Osteoblast (primary cell): Measurements from ENCODE around the gene AKAP5. TPM values are rescaled to one million over a fixed set of nuclear protein-coding genes. Genes with fewer than 3 reads are reported as not detected.
A peak's percentile ranks its signal among the peaks of the same experiment; 100 is the strongest.

Experiments
- DNase-seq: peaks from one replicate; pipeline ENCODE4 v3.0.0; 2011; ENCODE audit warnings: low spot score, mixed read lengths; ENCODE audit not compliant: insufficient read length; ENCODE audit errors: missing footprints
- H2AFZ ChIP-seq: 2 replicates; pipeline ENCODE4 v1.6.0; 2011; ENCODE audit warnings: mild to moderate bottlenecking, low read length
- H3K27ac ChIP-seq: 2 replicates; pipeline ENCODE4 v1.5.1; 2011; ENCODE audit warnings: mild to moderate bottlenecking, low read depth, low read length, moderate library complexity
- H3K27me3 ChIP-seq: 2 replicates; pipeline ENCODE4 v1.6.0; 2012; ENCODE audit warnings: mild to moderate bottlenecking, control low read depth, inconsistent platforms, low read length, moderate library complexity; ENCODE audit not compliant: insufficient read depth
- H3K36me3 ChIP-seq: 2 replicates; pipeline ENCODE4 v1.5.1; 2011; ENCODE audit warnings: mild to moderate bottlenecking, low read length, control low read depth, moderate library complexity; ENCODE audit not compliant: insufficient read depth
- H3K4me1 ChIP-seq: 2 replicates; pipeline ENCODE4 v1.5.1; 2011; ENCODE audit warnings: mild to moderate bottlenecking, low read length, control low read depth, moderate library complexity; ENCODE audit not compliant: insufficient read depth
- H3K4me2 ChIP-seq: 2 replicates; pipeline ENCODE4 v1.6.0; 2011; ENCODE audit warnings: mild to moderate bottlenecking, low read length; ENCODE audit not compliant: insufficient read depth
- H3K4me3 ChIP-seq: fragments of 200-600 bp; sonication (generic); 3 replicates; pipeline ENCODE4 v1.5.1; 2012; ENCODE audit warnings: mild to moderate bottlenecking, low read length, inconsistent platforms; ENCODE audit not compliant: insufficient read depth
- H3K79me2 ChIP-seq: 2 replicates; pipeline ENCODE4 v1.6.0; 2012; ENCODE audit warnings: mild to moderate bottlenecking, low read length, control low read depth, inconsistent platforms; ENCODE audit not compliant: insufficient read depth
- H3K9me3 ChIP-seq: 2 replicates; pipeline ENCODE4 v1.5.1; 2011; ENCODE audit warnings: low read depth, low read length, control low read depth
- H4K20me1 ChIP-seq: 2 replicates; pipeline ENCODE4 v1.6.0; 2012; ENCODE audit warnings: mild to moderate bottlenecking, low read length, control low read depth; ENCODE audit not compliant: insufficient read depth
- CTCF ChIP-seq: IDR thresholded peaks from 2 replicates; pipeline ENCODE4 v1.5.1; 2011; ENCODE audit warnings: mild to moderate bottlenecking, low read depth, low read length, moderate library complexity; ENCODE audit errors: extremely low read depth
- total RNA-seq: library from RNA; depleted of rRNA; stranded (reverse); fragments of >200 nt; gene quantifications from 2 replicates; pipeline ENCODE4 v1.2.3, GENCODE V29; 2012

Gene AKAP5
- total RNA-seq, 1 donor = 1.1 TPM

DNA sequence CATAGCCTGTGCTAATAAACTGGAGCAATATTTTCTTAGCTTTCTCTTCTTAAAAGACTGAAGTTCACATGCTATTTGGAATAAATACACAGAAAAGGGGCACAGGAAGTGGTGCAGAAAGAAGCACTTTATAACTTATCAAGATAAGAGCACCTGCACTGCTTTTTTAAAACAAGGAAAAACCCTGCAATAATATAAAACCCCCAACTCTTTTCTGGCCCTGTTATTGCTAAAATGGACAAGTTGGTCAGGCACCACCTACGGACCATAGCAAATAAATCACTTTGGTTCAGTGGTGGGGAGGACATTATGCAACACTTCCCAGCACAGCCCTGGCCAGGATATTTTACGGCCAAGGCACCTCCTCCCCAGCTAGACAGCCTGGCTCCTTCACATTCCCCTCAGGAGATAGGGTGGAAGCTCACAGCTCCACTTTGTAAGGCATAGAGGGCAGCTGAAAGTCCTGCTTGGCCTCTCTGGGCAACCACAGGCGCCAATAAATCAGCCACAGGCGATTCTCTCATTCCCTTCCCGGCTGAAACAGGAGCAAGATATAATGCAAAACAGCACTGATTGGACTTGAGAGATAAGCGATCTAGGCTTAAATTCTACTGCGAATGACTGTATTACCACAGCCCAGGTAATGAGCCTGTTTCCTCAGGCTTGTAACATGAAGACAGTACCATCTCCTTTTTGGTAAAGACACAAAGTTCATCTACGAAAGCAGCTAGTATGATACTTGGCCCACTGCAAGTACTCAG lies 36.3 kb downstream of the AKAP5 start:
- Histone ChIP-seq H3K4me3 (peak overlapping the region; percentile 88), H3K27me3 (no peaks in the 10 kb centered on the region), H4K20me1 (peaks cover 12% of the 10 kb centered on the region), H3K36me3 (peaks cover 2% of the 10 kb centered on the region), H3K79me2 (peaks cover 61% of the 10 kb centered on the region), H3K4me2 (peak overlapping the region; percentile 97), H3K27ac (peak overlapping the region; percentile 89), H3K4me1 (peaks cover 25% of the 10 kb centered on the region), H2AFZ (peak overlapping the region; percentile 20), H3K9me3 (no peaks in the 10 kb centered on the region)
- no peak for TF ChIP-seq CTCF
- peak; percentile 85 for DNase-seq

DNA sequence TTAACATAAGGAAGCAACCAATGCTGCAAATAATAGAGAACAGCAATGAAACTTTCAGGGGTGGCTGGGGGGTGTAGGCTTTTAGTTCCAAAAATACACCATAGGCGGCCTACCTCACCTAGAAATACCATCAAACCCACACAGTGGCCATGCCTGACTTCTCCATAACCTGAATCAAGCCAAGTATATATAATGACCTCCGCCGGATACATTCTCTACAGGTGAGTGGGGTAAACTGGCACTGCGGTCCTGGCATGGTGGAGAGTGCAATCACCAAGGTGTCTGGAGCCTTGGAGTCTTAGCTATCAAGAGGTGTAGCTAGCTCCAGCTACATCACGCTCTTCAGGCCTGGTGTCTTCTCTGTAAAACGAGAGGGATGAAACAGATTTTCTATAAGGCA lies 37.2 kb downstream of the AKAP5 start:
- Histone ChIP-seq H3K27ac (peak overlapping the region; percentile 89), H3K36me3 (peaks cover 2% of the 10 kb centered on the region), H3K4me3 (peak overlapping the region; percentile 88), H4K20me1 (peaks cover 21% of the 10 kb centered on the region), H3K4me1 (peaks cover 34% of the 10 kb centered on the region), H3K9me3 (no peaks in the 10 kb centered on the region), H3K79me2 (peaks cover 67% of the 10 kb centered on the region), H2AFZ (peak overlapping the region; percentile 85), H3K27me3 (no peaks in the 10 kb centered on the region), H3K4me2 (peak overlapping the region; percentile 97)
- DNase-seq = no peak
- TF ChIP-seq CTCF = no peak

- H3K27ac ChIP-seq = peak overlapping the region; percentile 89
- no peak for TF ChIP-seq CTCF
- peaks cover 26% of the 10 kb centered on the region for H4K20me1 ChIP-seq
- H2AFZ ChIP-seq = peak overlapping the region; percentile 85
- peaks cover 39% of the 10 kb centered on the region for H3K4me1 ChIP-seq
- H3K9me3 ChIP-seq = no peaks in the 10 kb centered on the region
- peak; percentile 64 for DNase-seq
- peaks cover 68% of the 10 kb centered on the region for H3K79me2 ChIP-seq
- H3K27me3 ChIP-seq = no peaks in the 10 kb centered on the region
- peak overlapping the region; percentile 97 for H3K4me2 ChIP-seq
- H3K36me3 ChIP-seq = peaks cover 2% of the 10 kb centered on the region
- H3K4me3 ChIP-seq = peak overlapping the region; percentile 88
These were observed 37.7 kb downstream of the AKAP5 start for GRCh38 chr14:64502887-64503433.

DNA sequence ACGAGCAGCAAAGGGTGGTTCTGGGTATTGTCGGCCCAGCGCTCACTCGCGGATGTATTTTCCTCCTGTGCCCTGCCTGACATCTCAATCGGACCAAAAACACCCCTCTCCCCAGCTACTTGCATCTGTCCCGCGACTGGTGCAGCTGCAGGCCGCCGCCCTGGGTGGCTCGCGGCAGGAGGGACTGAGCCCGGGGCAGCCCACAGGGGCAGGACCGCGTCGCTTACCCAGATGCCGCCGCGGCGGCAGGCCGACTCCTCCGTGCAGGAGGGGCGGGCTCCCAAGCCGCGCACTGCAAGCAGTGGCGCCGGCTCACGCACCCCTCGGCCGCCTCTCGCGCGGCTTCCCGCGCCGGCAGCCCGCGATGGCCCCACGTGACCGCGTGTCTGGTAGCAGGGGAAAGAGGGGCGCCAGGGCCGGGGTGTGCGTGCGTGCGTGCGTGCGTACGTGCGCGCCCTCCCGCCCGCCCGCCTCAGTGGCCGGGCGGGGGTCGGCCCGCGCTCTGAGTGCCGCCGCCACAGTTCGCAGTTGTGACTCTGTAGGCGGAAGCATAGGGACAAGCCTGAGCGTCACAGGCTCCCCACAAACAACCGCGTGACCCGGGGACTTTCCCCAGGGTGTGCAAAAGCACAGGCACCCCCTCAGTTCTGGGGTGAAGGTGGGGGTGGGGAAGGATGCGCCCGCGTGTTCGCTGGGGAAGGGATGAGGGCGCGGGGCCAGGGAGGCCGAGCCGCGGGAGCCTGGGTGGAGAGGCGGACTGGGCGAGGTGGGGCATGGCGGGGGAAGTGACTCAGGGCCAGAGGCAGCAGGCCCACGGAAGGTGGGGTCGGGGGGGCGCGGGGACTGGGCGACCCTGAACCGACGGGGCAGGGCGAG lies 38.4 kb downstream of the AKAP5 start, which contains the start of gene ZBTB25:
TSS of gene ZBTB25 (minus strand) at position 405 of the 876 bp plus-strand sequence. CDS start 13,305 bp downstream, outside the sequence.
- peak within 1 kb of the TSS; percentile 88 for H3K4me3 ChIP-seq
- H3K27ac ChIP-seq = peak within 1 kb of the TSS; percentile 89
- no peaks in the 10 kb centered on the region for H3K9me3 ChIP-seq
- no peak for TF ChIP-seq CTCF
- DNase-seq = peak; percentile 98
- H3K4me2 ChIP-seq = peak within 1 kb of the TSS; percentile 97
- no peaks in the 10 kb centered on the region for H3K27me3 ChIP-seq
- peaks cover 2% of the 10 kb centered on the region for H3K36me3 ChIP-seq
- peak within 1 kb of the TSS; percentile 85 for H2AFZ ChIP-seq
- H3K79me2 ChIP-seq = peaks cover 75% of the 10 kb centered on the region
- peaks cover 33% of the 10 kb centered on the region for H4K20me1 ChIP-seq
- peaks cover 43% of the 10 kb centered on the region for H3K4me1 ChIP-seq
